Measurements from ENCODE around the gene HAPSTR1.

GRCh38 chr16:9042964-9043680 is 48.3 kb upstream of the HAPSTR1 start:
- TF ChIP-seq CTCF (IDR thresholded peaks at IDR 0.05; ENCODE audit: insufficient read depth, low read length): no peak
- no peak for TF ChIP-seq POLR2AphosphoS5 (IDR thresholded peaks at IDR 0.05; ENCODE audit: low read depth)
- TF ChIP-seq SPI1 (IDR thresholded peaks at IDR 0.05; ENCODE audit: borderline replicate concordance, low read depth): no peak
- no peak for TF ChIP-seq REST (IDR thresholded peaks at IDR 0.05; ENCODE audit: insufficient replicate concordance, low read depth)

All from HL-60 (cell line).